Activated CD8-positive, alpha-beta memory T cell treated with anti-CD3 and anti-CD28 coated beads for 48 hours (primary cell): ENCODE measurements around the gene OR2A2.

Source experiments
- DNase-seq, 3 experiments: peaks; one replicate each; pipeline ENCODE4 v3.0.0-alpha.2; 2020; ENCODE audit warnings: low read depth in 2 of 3, low spot score in 2 of 3

The OR2A2 gene

DNA sequence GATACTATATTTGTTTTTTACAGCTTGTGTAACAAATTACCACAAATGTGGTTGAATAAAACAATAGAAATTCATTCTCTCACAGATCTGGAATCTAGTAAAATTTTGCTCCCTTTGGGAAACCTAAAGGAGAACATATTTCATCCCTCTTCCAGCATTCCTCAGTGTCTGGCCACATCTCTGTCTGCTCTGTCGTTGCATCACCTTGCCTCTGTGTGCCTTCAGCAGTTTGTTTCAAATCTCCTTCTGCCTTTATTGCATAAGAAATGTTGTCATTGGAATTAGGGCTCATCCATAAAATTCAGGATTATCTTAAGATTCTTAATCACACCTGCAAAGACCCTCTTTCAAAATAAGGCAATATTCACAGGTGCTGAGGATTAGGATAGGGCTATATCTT lies 28.1 kb downstream of the OR2A2 start:
- DNase-seq, result no peak

DNA sequence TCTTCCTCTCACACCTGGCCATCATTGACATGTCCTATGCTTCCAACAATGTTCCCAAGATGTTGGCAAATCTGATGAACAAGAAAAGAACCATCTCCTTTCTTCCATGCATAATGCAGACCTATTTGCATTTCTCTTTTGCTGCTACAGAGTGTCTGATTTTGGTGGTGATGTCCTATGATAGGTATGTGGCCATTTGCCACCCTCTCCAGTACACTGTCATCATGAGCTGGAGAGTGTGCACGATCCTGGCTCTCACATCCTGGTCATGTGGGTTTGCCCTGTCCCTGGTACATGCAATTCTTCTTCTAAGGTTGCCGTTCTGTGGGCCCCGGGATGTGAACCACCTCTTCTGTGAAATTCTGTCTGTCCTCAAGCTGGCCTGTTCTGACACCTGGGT lies 32.8 kb downstream of the OR2A2 start:
- no peak for DNase-seq

GRCh38 chr7:144144426-144144825 lies 35.0 kb downstream of the OR2A2 start:
- DNase-seq, result no peak

GRCh38 chr7:144148224-144148827 lies 38.9 kb downstream of the OR2A2 start:
- DNase-seq, result no peak

- DNase-seq, result no peak
These were observed 49.5 kb downstream of the OR2A2 start for GRCh38 chr7:144158861-144159260.
